NB4 (cell line): Measurements from ENCODE around the gene STARD7.

ENCODE experiments used
- POLR2A ChIP-seq: IDR thresholded peaks from 2 replicates; pipeline ENCODE4 v1.6.1; 2011; ENCODE audit warnings: mild to moderate bottlenecking; ENCODE audit not compliant: insufficient read length; ENCODE audit errors: extremely low read depth
- TF ChIP-seq, protein P1 (sequence below): IDR thresholded peaks from one replicate; pipeline ENCODE4 v1.5.1; 2012; ENCODE audit warnings: low read depth, low read length

DNA sequence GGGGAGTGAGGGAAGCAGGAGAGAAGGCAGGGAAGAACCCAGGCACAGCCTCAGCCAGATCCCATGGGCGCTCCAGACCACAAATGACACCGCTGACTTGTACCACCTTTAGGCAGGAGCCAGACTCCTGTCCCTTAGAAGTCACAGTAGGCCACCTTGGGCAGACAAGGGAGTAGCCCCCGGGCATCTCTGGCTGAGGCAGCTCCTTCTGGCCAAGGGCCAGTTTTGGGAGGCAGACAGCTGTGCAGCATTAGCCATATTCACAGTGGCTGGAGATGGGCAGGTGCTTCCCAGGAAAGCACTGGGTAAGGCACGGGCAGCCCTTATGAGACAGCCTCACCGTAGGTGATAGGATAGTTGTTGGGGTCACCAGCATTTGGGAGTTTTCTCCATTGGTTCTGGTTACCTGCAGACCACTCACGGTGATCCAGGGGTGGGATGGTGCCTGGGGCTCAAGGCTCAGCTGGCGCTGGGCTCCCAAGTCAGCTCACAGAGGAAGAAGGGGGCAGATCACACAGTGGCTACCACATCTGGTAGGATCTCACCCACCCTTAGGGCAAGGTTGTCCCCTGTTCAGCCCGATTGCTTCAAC is 72.4 kb downstream of the STARD7 start:
- TF ChIP-seq POLR2A: no peak
- TF ChIP-seq, protein P1, sequence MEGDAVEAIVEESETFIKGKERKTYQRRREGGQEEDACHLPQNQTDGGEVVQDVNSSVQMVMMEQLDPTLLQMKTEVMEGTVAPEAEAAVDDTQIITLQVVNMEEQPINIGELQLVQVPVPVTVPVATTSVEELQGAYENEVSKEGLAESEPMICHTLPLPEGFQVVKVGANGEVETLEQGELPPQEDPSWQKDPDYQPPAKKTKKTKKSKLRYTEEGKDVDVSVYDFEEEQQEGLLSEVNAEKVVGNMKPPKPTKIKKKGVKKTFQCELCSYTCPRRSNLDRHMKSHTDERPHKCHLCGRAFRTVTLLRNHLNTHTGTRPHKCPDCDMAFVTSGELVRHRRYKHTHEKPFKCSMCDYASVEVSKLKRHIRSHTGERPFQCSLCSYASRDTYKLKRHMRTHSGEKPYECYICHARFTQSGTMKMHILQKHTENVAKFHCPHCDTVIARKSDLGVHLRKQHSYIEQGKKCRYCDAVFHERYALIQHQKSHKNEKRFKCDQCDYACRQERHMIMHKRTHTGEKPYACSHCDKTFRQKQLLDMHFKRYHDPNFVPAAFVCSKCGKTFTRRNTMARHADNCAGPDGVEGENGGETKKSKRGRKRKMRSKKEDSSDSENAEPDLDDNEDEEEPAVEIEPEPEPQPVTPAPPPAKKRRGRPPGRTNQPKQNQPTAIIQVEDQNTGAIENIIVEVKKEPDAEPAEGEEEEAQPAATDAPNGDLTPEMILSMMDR: no peak
